Gastroesophageal sphincter (tissue), 4 donors: Measurements from ENCODE around the gene PPP1R13B. TPM values are rescaled to one million over a fixed set of nuclear protein-coding genes. Genes with fewer than 3 reads are reported as not detected.

Experiments used
- ATAC-seq: fragments of 150-250 bp; one replicate; pipeline ENCODE4 v1.9.1; 2016; ENCODE audit warnings: mild to moderate bottlenecking, moderate library complexity
- H3K27ac ChIP-seq, 4 donors: fragments of 200-600 bp; sonication (generic) in 3 of 4; 1 replicate in 3 of 4; 2 replicates in 1 of 4; pipeline ENCODE4 v1.5.1; 2016 to 2019
- H3K27me3 ChIP-seq: fragments of 200-600 bp; sonication (generic); one replicate; pipeline ENCODE4 v1.5.1; 2019
- H3K36me3 ChIP-seq, 2 donors: fragments of 200-600 bp; sonication (generic); one replicate each; pipeline ENCODE4 v1.5.1; 2019; ENCODE audit warnings: control low read depth in 1 of 2
- H3K4me1 ChIP-seq, 3 donors: fragments of 200-600 bp; sonication (generic); 1 replicate in 2 of 3; 2 replicates in 1 of 3; pipeline ENCODE4 v1.5.1; 2016 to 2019; ENCODE audit warnings: control low read depth in 2 of 3
- H3K4me3 ChIP-seq, 2 donors: fragments of 200-600 bp; sonication (generic); one replicate each; pipeline ENCODE4 v1.5.1; 2019; ENCODE audit warnings: mild to moderate bottlenecking in 1 of 2, moderate library complexity in 1 of 2
- H3K9me3 ChIP-seq, 3 donors: fragments of 200-600 bp; sonication (generic); one replicate each; pipeline ENCODE4 v1.5.1; 2017 to 2019; ENCODE audit warnings: control low read depth in 2 of 3
- EP300 ChIP-seq: sonication (generic); formaldehyde crosslinking; IDR thresholded peaks from one replicate; pipeline ENCODE4 v1.6.1; 2017; ENCODE audit warnings: antibody characterized with exemption, mild to moderate bottlenecking
- POLR2A ChIP-seq, 2 donors: fragments of 450-650 bp; IDR thresholded peaks; one replicate each; pipeline ENCODE4 v1.6.1; 2017; ENCODE audit warnings: antibody characterized with exemption in 2 of 2, mild to moderate bottlenecking in 2 of 2, moderate library complexity in 1 of 2
- POLR2AphosphoS5 ChIP-seq: sonication (generic); formaldehyde crosslinking; IDR thresholded peaks from one replicate; pipeline ENCODE4 v1.6.1; 2017; ENCODE audit warnings: antibody characterized with exemption
- WGBS, 2 donors: methylation state at CpG; one replicate each; pipeline ENCODE4 v1.1.5; 2018; ENCODE audit warnings: low coverage in 1 of 2; 5-methylcytosine and 5-hydroxymethylcytosine counted together
- total RNA-seq, 4 donors: library from RNA; depleted of rRNA; stranded (reverse); fragments of >200 nt; gene quantifications; one replicate each; pipeline ENCODE4 v1.1.0, GENCODE V29; 2016
- TF ChIP-seq, protein P1 (sequence below), 4 experiments: fragments of 200-600 bp in 2 of 4; fragments of 450-650 bp in 2 of 4; sonication (generic) in 1 of 4; IDR thresholded peaks; one replicate each; pipeline ENCODE4 v1.5.1; 2017 to 2019; ENCODE audit warnings: antibody characterized with exemption in 4 of 4, mild to moderate bottlenecking in 2 of 4, moderate library complexity in 2 of 4

PPP1R13B gene
- total RNA-seq, 4 donors from 2014 or later: 13.9 to 24.8 (median 17.5) TPM

- H3K4me1 ChIP-seq: peaks cover 0 to 82% (median 18%) of the 10 kb centered on the region in 3 donors
- no peaks in the 10 kb centered on the region for H3K9me3 ChIP-seq
- H3K4me3 ChIP-seq: no peak overlapping the region
- H3K27me3 ChIP-seq: no peaks in the 10 kb centered on the region
- peaks cover 0 to 23% of the 10 kb centered on the region in 2 donors for H3K36me3 ChIP-seq
- peak overlapping the region in 3 of 4 donors; percentile 44 to 64 (median 58) for H3K27ac ChIP-seq
- 69% methylated on average over 8 of the region's 9 CpGs for WGBS, 2 donors
- TF ChIP-seq POLR2A (IDR thresholded peaks at IDR 0.05) (no peak), POLR2AphosphoS5 (no peak), EP300 (no peak)
- TF ChIP-seq, protein P1, sequence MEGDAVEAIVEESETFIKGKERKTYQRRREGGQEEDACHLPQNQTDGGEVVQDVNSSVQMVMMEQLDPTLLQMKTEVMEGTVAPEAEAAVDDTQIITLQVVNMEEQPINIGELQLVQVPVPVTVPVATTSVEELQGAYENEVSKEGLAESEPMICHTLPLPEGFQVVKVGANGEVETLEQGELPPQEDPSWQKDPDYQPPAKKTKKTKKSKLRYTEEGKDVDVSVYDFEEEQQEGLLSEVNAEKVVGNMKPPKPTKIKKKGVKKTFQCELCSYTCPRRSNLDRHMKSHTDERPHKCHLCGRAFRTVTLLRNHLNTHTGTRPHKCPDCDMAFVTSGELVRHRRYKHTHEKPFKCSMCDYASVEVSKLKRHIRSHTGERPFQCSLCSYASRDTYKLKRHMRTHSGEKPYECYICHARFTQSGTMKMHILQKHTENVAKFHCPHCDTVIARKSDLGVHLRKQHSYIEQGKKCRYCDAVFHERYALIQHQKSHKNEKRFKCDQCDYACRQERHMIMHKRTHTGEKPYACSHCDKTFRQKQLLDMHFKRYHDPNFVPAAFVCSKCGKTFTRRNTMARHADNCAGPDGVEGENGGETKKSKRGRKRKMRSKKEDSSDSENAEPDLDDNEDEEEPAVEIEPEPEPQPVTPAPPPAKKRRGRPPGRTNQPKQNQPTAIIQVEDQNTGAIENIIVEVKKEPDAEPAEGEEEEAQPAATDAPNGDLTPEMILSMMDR (IDR thresholded peaks at IDR 0.05): no peak
- no peak for ATAC-seq
Measured at GRCh38 chr14:103710771-103711377, 136.5 kb downstream of the PPP1R13B start.

DNA sequence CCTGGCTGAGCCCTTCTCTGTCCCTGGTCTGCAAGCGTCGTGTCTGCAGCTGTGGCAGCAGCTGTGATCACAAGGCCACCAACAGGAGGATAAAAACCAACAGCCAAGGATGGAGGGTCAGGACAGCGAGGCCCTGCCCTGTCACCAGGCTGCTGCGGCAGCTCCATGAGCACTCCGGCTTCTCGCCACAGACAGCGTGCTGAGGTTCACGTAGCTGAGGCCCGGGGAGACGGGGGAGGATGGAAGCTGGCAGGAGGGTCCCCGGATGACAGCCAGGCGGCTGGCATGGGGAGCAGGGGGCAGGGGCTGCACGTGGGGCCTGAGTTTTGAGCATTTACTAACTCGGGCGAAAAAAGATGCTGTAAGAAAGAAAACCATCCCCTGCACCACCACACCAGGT is 137.6 kb downstream of the PPP1R13B start:
- no peak for TF ChIP-seq POLR2AphosphoS5
- TF ChIP-seq POLR2A (IDR thresholded peaks at IDR 0.05): no peak
- TF ChIP-seq, protein P1 (IDR thresholded peaks at IDR 0.05): no peak
- TF ChIP-seq EP300: no peak
- H3K27me3 ChIP-seq: no peaks in the 10 kb centered on the region
- no peaks in the 10 kb centered on the region for H3K9me3 ChIP-seq
- H3K27ac ChIP-seq: no peak overlapping the region
- H3K36me3 ChIP-seq: peaks cover 0 to 33% of the 10 kb centered on the region in 2 donors
- WGBS, 2 donors: 96 to 100% methylated on average over 1 to 5 of the region's 15 CpGs
- ATAC-seq: no peak
- H3K4me1 ChIP-seq: peaks cover 0 to 85% (median 18%) of the 10 kb centered on the region in 3 donors
- H3K4me3 ChIP-seq: no peak overlapping the region

GRCh38 chr14:103708750-103709187 is 138.6 kb downstream of the PPP1R13B start:
- Histone ChIP-seq H3K27ac (peak overlapping the region in 3 of 4 donors; percentile 14 to 40 (median 16)), H3K36me3 (peaks cover 0 to 43% of the 10 kb centered on the region in 2 donors), H3K27me3 (no peaks in the 10 kb centered on the region), H3K9me3 (no peaks in the 10 kb centered on the region), H3K4me3 (no peak overlapping the region), H3K4me1 (peaks cover 0 to 80% (median 18%) of the 10 kb centered on the region in 3 donors)
- ATAC-seq: peak; percentile 42
- TF ChIP-seq POLR2A (IDR thresholded peaks at IDR 0.05) (no peak), POLR2AphosphoS5 (peak; percentile 30)
- WGBS, 2 donors: 10 to 56% methylated on average over 2 to 9 of the region's 18 CpGs

GRCh38 chr14:103707329-103708263 is 139.8 kb downstream of the PPP1R13B start:
- H3K4me1 ChIP-seq: peaks cover 0 to 77% (median 16%) of the 10 kb centered on the region in 3 donors
- H3K9me3 ChIP-seq: no peaks in the 10 kb centered on the region
- no peak for TF ChIP-seq EP300
- TF ChIP-seq POLR2A (IDR thresholded peaks at IDR 0.05): no peak
- TF ChIP-seq, protein P1 (IDR thresholded peaks at IDR 0.05): no peak
- TF ChIP-seq POLR2AphosphoS5: no peak
- peaks cover 0 to 55% of the 10 kb centered on the region in 2 donors for H3K36me3 ChIP-seq
- no peak overlapping the region for H3K4me3 ChIP-seq
- peak overlapping the region in 2 of 4 donors; percentile 4 to 16 for H3K27ac ChIP-seq
- no peak for ATAC-seq
- no peaks in the 10 kb centered on the region for H3K27me3 ChIP-seq
- WGBS, 2 donors: 78% methylated on average over 3 of the region's 29 CpGs; no CpG with 5 or more reads in 1 of the 2 donors

DNA sequence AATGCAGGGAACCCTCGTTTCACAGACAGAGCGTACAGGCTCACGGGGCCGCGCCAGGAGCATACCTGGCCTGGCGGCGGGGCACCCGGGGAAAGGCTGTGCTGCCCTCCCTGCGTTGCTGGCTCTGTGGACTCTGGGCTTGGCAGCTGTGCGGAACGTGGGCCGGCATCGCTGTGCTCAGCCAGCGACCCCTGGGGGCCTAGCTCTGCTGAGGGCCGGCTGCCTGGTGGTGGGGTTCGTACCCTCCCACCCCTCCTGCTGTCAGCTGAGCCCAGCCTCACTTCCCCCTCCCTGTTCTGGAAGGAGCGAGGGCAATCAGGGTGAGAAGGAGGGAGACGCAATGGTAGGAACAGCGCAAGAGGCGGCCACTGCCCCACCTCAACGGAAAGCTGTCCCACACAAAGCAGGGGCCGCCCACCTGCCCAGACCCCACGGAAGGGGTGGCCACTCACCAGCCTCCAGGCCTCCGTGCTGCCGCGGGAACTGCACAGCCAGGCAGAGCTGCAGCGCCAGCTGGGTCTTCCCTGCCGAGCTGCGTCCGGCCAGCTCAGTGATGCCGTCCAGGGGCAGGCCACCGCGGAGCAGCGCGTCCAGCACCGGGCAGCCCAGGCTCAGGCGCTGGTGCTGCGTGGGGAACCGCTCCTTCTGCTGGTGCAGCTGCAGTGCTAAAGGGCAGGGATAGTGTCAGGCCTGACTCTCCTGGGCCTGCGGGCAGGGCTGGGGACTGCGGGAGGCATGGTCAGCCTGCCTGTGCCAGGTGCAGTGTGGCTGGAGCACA is 140.6 kb downstream of the PPP1R13B start:
- peaks cover 0 to 64% of the 10 kb centered on the region in 2 donors for H3K36me3 ChIP-seq
- ATAC-seq: no peak
- WGBS, 2 donors: 81% methylated on average over 6 of the region's 41 CpGs; no CpG with 5 or more reads in 1 of the 2 donors
- TF ChIP-seq, protein P1 (IDR thresholded peaks at IDR 0.05): no peak
- TF ChIP-seq POLR2AphosphoS5: no peak
- no peak for TF ChIP-seq EP300
- no peak for TF ChIP-seq POLR2A (IDR thresholded peaks at IDR 0.05)
- peak overlapping the region in 3 of 4 donors; percentile 39 to 67 (median 62) for H3K27ac ChIP-seq
- no peaks in the 10 kb centered on the region for H3K27me3 ChIP-seq
- peaks cover 0 to 77% (median 10%) of the 10 kb centered on the region in 3 donors for H3K4me1 ChIP-seq
- H3K9me3 ChIP-seq: no peaks in the 10 kb centered on the region
- no peak overlapping the region for H3K4me3 ChIP-seq
